ENCODE measurements around the gene NME4.

GRCh38 chr16:381789-382717 is 14.9 kb upstream of the NME4 start, which contains the start of gene PGAP6:
- TF ChIP-seq TCF7 (IDR thresholded peaks at IDR 0.05; ENCODE audit: borderline replicate concordance) (no peak), RBBP5 (conservative IDR thresholded peaks at IDR 0.05) (no peak), BCLAF1 (IDR thresholded peaks at IDR 0.05) (0 out of 2 replicates have a peak, but pooled peaks have one; percentile 14)
